ENCODE results near the gene CAMKMT. TPM values are rescaled to one million over a fixed set of nuclear protein-coding genes. Genes with fewer than 3 reads are reported as not detected.

The CAMKMT gene
- total and polyA plus RNA-seq, 7 donors, result 6.1 to 15.6 (median 11.6) TPM

DNA sequence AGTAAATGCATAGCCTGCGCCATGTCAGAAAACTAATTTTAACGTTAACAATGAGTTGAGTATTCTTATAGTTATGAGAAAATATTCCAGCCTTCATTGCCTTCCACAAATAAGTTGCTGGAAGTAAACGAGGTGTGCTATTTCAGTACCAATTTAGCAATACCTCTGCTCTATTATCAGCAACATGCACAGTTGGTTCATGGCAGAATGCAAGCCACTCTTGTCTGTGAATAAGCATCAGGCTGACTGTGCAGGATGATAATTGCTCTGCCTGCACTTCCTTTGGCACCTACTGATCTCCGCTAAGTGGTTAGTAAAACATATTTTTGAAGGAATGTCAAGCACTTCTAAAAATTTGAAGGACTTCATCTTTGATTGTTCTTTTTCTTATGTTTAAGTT is 317.8 kb downstream of the CAMKMT start:
- no peak for DNase-seq
- intact Hi-C loops (cut with DNase I), result no loop called here
- WGBS, 2 donors, result 92 to 95% methylated on average over 4 of the region's 4 CpGs
- H3K36me3 ChIP-seq, result no peaks in the 10 kb centered on the region
- H3K9me3 ChIP-seq, result no peaks in the 10 kb centered on the region
- no peaks in the 10 kb centered on the region for H3K27me3 ChIP-seq
- H3K4me1 ChIP-seq, result peaks cover 0 to 9% (median 0%) of the 10 kb centered on the region in 4 donors
- TF ChIP-seq EP300 (IDR thresholded peaks at IDR 0.05) (no peak), POLR2AphosphoS5 (IDR thresholded peaks at IDR 0.05) (no peak), POLR2A (IDR thresholded peaks at IDR 0.05) (no peak)
- TF ChIP-seq, protein P1, sequence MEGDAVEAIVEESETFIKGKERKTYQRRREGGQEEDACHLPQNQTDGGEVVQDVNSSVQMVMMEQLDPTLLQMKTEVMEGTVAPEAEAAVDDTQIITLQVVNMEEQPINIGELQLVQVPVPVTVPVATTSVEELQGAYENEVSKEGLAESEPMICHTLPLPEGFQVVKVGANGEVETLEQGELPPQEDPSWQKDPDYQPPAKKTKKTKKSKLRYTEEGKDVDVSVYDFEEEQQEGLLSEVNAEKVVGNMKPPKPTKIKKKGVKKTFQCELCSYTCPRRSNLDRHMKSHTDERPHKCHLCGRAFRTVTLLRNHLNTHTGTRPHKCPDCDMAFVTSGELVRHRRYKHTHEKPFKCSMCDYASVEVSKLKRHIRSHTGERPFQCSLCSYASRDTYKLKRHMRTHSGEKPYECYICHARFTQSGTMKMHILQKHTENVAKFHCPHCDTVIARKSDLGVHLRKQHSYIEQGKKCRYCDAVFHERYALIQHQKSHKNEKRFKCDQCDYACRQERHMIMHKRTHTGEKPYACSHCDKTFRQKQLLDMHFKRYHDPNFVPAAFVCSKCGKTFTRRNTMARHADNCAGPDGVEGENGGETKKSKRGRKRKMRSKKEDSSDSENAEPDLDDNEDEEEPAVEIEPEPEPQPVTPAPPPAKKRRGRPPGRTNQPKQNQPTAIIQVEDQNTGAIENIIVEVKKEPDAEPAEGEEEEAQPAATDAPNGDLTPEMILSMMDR (IDR thresholded peaks at IDR 0.05), result no peak
- no peak overlapping the region for H3K27ac ChIP-seq
- H3K4me3 ChIP-seq, result no peak overlapping the region

GRCh38 chr2:44679990-44680389 is 318.2 kb downstream of the CAMKMT start:
- Histone ChIP-seq H3K27me3 (no peaks in the 10 kb centered on the region), H3K9me3 (no peaks in the 10 kb centered on the region), H3K4me3 (no peak overlapping the region), H3K36me3 (no peaks in the 10 kb centered on the region), H3K4me1 (peaks cover 0 to 9% (median 0%) of the 10 kb centered on the region in 4 donors), H3K27ac (no peak overlapping the region)
- no peak for TF ChIP-seq POLR2AphosphoS5 (IDR thresholded peaks at IDR 0.05)
- no peak for TF ChIP-seq POLR2A (IDR thresholded peaks at IDR 0.05)
- TF ChIP-seq, protein P1 (IDR thresholded peaks at IDR 0.05), result no peak
- TF ChIP-seq EP300 (IDR thresholded peaks at IDR 0.05), result no peak
- WGBS, 2 donors, result 79 to 94% methylated on average over 4 of the region's 4 CpGs
- intact Hi-C loops (cut with DNase I), result no loop called here
- DNase-seq, result no peak

DNA sequence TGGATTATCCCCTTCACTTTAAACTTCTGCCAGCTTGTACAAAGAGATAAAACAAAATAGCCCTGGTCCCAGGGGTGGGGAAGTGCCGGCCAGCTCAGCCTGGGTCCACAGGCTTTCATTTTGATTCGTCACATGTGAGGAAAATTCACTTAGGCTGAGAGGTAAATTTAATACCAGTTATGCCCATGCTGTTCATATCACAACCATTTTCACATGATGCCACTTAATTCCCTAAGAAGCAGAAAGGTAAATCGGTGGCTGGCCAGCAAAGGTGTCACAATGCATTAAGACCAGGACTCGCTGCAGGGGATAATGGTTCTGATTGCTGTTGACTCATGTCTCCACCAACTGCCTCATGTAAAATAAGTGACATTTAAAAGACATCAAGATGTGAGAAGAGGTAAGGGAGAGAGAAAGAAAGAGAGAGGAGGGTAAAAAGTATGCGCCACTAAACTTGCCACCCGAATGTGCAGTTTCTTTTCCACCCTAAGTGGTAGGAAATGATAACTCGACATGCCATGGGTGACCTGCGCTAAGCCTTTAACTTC is 318.8 kb downstream of the CAMKMT start:
- H3K4me3 ChIP-seq, result no peak overlapping the region
- TF ChIP-seq, protein P1 (IDR thresholded peaks at IDR 0.05), result no peak
- TF ChIP-seq EP300 (IDR thresholded peaks at IDR 0.05), result no peak
- TF ChIP-seq POLR2A (IDR thresholded peaks at IDR 0.05), result no peak
- no peak for TF ChIP-seq POLR2AphosphoS5 (IDR thresholded peaks at IDR 0.05)
- H3K36me3 ChIP-seq, result no peaks in the 10 kb centered on the region
- no peaks in the 10 kb centered on the region for H3K9me3 ChIP-seq
- DNase-seq, result no peak
- no peaks in the 10 kb centered on the region for H3K27me3 ChIP-seq
- intact Hi-C loops (cut with DNase I), result no loop called here
- peaks cover 0 to 9% (median 0%) of the 10 kb centered on the region in 4 donors for H3K4me1 ChIP-seq
- 90 to 93% methylated on average over 8 of the region's 8 CpGs for WGBS, 2 donors
- H3K27ac ChIP-seq, result no peak overlapping the region

DNA sequence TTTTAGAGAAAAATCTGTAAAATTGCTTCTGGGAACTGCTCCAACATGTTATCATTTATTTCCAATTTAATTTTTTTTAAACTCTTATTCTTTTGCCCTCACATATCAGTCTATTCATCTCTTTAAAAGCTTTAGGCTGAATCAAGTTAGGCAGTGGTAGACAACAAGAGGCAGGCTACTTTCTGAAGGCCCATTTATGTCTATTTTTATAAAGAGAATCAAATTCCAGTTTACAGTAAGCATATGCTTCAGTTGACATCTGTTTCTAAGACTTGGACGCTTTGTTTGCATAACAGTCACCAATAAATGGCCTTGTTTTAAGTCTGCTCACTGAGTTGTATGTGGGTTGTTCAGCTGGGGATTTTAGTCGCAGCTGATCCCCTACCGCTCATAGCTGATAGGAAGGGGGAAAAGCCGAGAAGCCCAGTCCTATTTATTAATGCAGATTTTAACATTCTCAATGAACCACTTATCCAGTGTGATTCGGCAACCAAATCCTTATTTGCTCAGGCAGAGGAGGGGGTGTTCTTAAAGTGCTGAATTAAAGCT is 319.3 kb downstream of the CAMKMT start:
- WGBS, 2 donors, result 69 to 80% methylated on average over 5 of the region's 5 CpGs
- intact Hi-C loops (cut with DNase I), result no loop called here
- peaks cover 0 to 9% (median 0%) of the 10 kb centered on the region in 4 donors for H3K4me1 ChIP-seq
- no peak overlapping the region for H3K27ac ChIP-seq
- H3K9me3 ChIP-seq, result no peaks in the 10 kb centered on the region
- no peaks in the 10 kb centered on the region for H3K27me3 ChIP-seq
- TF ChIP-seq EP300 (IDR thresholded peaks at IDR 0.05) (no peak), POLR2A (IDR thresholded peaks at IDR 0.05) (no peak), POLR2AphosphoS5 (IDR thresholded peaks at IDR 0.05) (no peak)
- TF ChIP-seq, protein P1 (IDR thresholded peaks at IDR 0.05), result no peak
- no peak overlapping the region for H3K4me3 ChIP-seq
- DNase-seq, result no peak
- H3K36me3 ChIP-seq, result no peaks in the 10 kb centered on the region

DNA sequence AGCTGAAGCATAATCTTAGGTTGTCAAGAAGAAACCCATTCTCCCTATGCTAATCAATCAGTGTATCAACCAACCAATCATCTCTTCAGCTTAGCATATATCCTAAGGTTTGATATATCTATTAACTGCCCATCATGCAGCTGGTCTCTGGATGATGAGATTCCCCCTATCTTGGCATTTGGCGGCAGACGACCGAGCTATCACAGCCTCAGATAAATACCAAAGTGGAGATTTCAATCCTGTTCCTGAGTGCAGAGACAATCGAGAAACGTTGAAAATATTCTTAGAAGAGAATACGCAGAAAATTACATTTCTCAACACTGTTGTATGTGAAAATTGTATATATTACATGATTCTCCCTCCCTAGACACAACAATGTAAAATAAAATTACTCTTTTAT is 320.7 kb downstream of the CAMKMT start:
- TF ChIP-seq POLR2A (IDR thresholded peaks at IDR 0.05) (no peak), EP300 (IDR thresholded peaks at IDR 0.05) (no peak), POLR2AphosphoS5 (IDR thresholded peaks at IDR 0.05) (no peak)
- TF ChIP-seq, protein P1 (IDR thresholded peaks at IDR 0.05), result no peak
- DNase-seq, result no peak
- WGBS, 2 donors, result 96 to 97% methylated on average over 6 of the region's 6 CpGs
- Histone ChIP-seq H3K27me3 (no peaks in the 10 kb centered on the region), H3K27ac (no peak overlapping the region), H3K4me1 (peaks cover 0 to 9% (median 0%) of the 10 kb centered on the region in 4 donors), H3K36me3 (no peaks in the 10 kb centered on the region), H3K4me3 (no peak overlapping the region), H3K9me3 (no peaks in the 10 kb centered on the region)
- intact Hi-C loops (cut with DNase I), result no loop called here
